ENCODE results near the gene MRPS31. TPM values are rescaled to one million over a fixed set of nuclear protein-coding genes. Genes with fewer than 3 reads are reported as not detected.

MRPS31 gene
- total and polyA plus RNA-seq, 2 donors (not counting 1 experiment from before 2014, with no cell fraction given), result 20.5 to 34.4 TPM

DNA sequence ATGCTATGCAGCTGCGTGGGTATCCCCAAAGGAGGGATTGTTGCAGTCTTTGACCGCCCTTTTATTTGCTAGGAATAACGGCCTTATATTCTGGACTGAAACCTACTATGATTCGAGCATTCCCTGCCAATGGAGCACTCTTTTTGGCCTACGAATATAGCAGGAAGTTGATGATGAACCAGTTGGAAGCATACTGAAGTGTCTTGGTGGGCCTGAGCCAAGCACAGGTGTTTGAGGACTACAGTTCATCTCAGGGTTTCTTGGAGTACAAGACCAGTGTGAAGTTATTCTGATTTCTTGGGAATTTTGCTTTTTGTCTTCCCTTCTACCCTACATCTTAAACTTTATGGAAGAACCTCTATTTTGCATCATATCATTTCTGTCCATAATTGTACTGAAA lies 38.5 kb upstream of the MRPS31 start:
- POLR2A ChIA-PET, result no interaction called here
- TF ChIP-seq EZH2 (IDR thresholded peaks at IDR 0.05; ENCODE audit: borderline replicate concordance, insufficient read depth, low read depth, low read length, poor library complexity, severe bottlenecking), result no peak
- H3K4me3 Mint-ChIP-seq, result no peak overlapping the region
- ATAC-seq (ENCODE audit: low read depth), result no peak
- Histone ChIP-seq H3K4me1 (ENCODE audit: control insufficient read depth in 2 of 2, insufficient read depth in 2 of 2, low read length in 2 of 2) (peaks cover 8 to 9% of the 10 kb centered on the region in 2 donors), H2AFZ (ENCODE audit: insufficient read depth, low read depth, low read length, poor library complexity, severe bottlenecking) (no peak overlapping the region), H3K9me3 (ENCODE audit: control extremely low read depth in 1 of 3, control insufficient read depth in 2 of 3, insufficient read depth in 1 of 3, low read length in 2 of 3) (no peaks in the 10 kb centered on the region), H3K27ac (ENCODE audit: low read length in 2 of 2) (no peak overlapping the region), H3K4me2 (replicated peaks; ENCODE audit: low read depth, low read length, poor library complexity, severe bottlenecking) (no peak overlapping the region), H3K79me2 (ENCODE audit: control insufficient read depth, insufficient read depth, low read length) (no peaks in the 10 kb centered on the region), H3K27me3 (replicated peaks in 1 of 4; ENCODE audit: control extremely low read depth in 1 of 4, control insufficient read depth in 3 of 4, insufficient read depth in 4 of 4, low read length in 3 of 4) (no peaks in the 10 kb centered on the region), H3K9ac (ENCODE audit: low read length) (no peak overlapping the region), H4K20me1 (ENCODE audit: control insufficient read depth, insufficient read depth, low read length, poor library complexity, severe bottlenecking) (no peaks in the 10 kb centered on the region), H3K36me3 (replicated peaks in 1 of 2; ENCODE audit: control extremely low read depth in 1 of 2, control insufficient read depth in 1 of 2, extremely low read depth in 1 of 2, insufficient read depth in 2 of 2, low read length in 1 of 2) (peaks cover 0 to 26% of the 10 kb centered on the region in 2 experiments), H3K4me3 (ENCODE audit: control extremely low read depth in 1 of 5, extremely low read depth in 1 of 5, insufficient read depth in 1 of 5, low read depth in 2 of 5, low read length in 4 of 5) (no peak overlapping the region)
- H3K9me3 Mint-ChIP-seq (ENCODE audit: insufficient read depth), result no peaks in the 10 kb centered on the region
- no peak overlapping the region for H3K27ac Mint-ChIP-seq
- H3K4me1 Mint-ChIP-seq, result peaks cover 16% of the 10 kb centered on the region
- CTCF ChIA-PET, result no interaction called here
- 100% methylated on average over 5 of the region's 5 CpGs for WGBS (ENCODE audit: insufficient coverage)
- DNase-seq, result no peak
- no peaks in the 10 kb centered on the region for H3K27me3 Mint-ChIP-seq
- intact Hi-C loops (cut with micrococcal nuclease), result no loop called here

DNA sequence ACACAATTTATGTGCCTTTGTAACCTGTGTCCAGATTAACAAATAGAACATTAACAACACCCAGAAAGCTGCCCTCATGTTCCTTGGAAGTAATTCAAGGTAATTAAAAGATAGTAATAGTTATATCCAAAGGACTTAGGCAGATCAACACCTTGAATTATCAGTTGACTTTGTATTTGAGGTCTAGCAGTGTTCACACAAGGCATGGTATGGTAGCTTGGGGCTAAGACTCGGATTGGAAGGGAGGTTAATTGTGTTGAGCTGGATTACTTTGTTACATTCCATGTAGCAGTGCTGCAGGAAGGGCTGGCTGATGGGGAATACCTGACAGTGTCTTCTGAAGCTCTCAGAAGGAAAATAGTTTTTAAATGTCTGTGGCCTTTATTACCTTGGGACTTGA lies 35.3 kb upstream of the MRPS31 start:
- intact Hi-C loops (cut with micrococcal nuclease), result no loop called here
- H3K36me3 ChIP-seq (replicated peaks in 1 of 2; ENCODE audit: control extremely low read depth in 1 of 2, control insufficient read depth in 1 of 2, extremely low read depth in 1 of 2, insufficient read depth in 2 of 2, low read length in 1 of 2), result peaks cover 0 to 23% of the 10 kb centered on the region in 2 experiments
- no peaks in the 10 kb centered on the region for H3K4me1 Mint-ChIP-seq

More for the DNA sequence above, 35.3 kb upstream of the MRPS31 start:
- Mint-ChIP-seq H3K27me3 (no peaks in the 10 kb centered on the region), H3K27ac (no peak overlapping the region), H3K4me3 (no peak overlapping the region), H3K9me3 (ENCODE audit: insufficient read depth) (no peaks in the 10 kb centered on the region)
- DNase-seq (no peak), ATAC-seq (ENCODE audit: low read depth) (no peak)
- 100% methylated on average over 1 of the region's 1 CpG for WGBS (ENCODE audit: insufficient coverage)
- Histone ChIP-seq H3K79me2 (ENCODE audit: control insufficient read depth, insufficient read depth, low read length) (no peaks in the 10 kb centered on the region), H3K9me3 (ENCODE audit: control extremely low read depth in 1 of 3, control insufficient read depth in 2 of 3, insufficient read depth in 1 of 3, low read length in 2 of 3) (no peaks in the 10 kb centered on the region), H3K4me2 (replicated peaks; ENCODE audit: low read depth, low read length, poor library complexity, severe bottlenecking) (no peak overlapping the region), H3K9ac (ENCODE audit: low read length) (no peak overlapping the region), H3K27ac (ENCODE audit: low read length in 2 of 2) (no peak overlapping the region), H2AFZ (ENCODE audit: insufficient read depth, low read depth, low read length, poor library complexity, severe bottlenecking) (no peak overlapping the region), H3K4me1 (ENCODE audit: control insufficient read depth in 2 of 2, insufficient read depth in 2 of 2, low read length in 2 of 2) (no peaks in the 10 kb centered on the region), H3K4me3 (ENCODE audit: control extremely low read depth in 1 of 5, extremely low read depth in 1 of 5, insufficient read depth in 1 of 5, low read depth in 2 of 5, low read length in 4 of 5) (no peak overlapping the region), H4K20me1 (ENCODE audit: control insufficient read depth, insufficient read depth, low read length, poor library complexity, severe bottlenecking) (no peaks in the 10 kb centered on the region), H3K27me3 (replicated peaks in 1 of 4; ENCODE audit: control extremely low read depth in 1 of 4, control insufficient read depth in 3 of 4, insufficient read depth in 4 of 4, low read length in 3 of 4) (no peaks in the 10 kb centered on the region)
- CTCF ChIA-PET, result no interaction called here
- TF ChIP-seq CTCF (IDR thresholded peaks at IDR 0.05), result no peak
- TF ChIP-seq EZH2 (IDR thresholded peaks at IDR 0.05; ENCODE audit: borderline replicate concordance, insufficient read depth, low read depth, low read length, poor library complexity, severe bottlenecking), result no peak
- POLR2A ChIA-PET, result no interaction called here

Measured in B cell (primary cell).